GM23338 (cell line): ENCODE measurements around the gene PAM. TPM values are rescaled to one million over a fixed set of nuclear protein-coding genes. Genes with fewer than 3 reads are reported as not detected.

ENCODE experiments used
- ATAC-seq: fragments of 200-7000 bp; cut with Tn5 transposase; 3 replicates; pipeline ENCODE4 v1.9.1; 2020
- DNase-seq: peaks from one replicate; pipeline ENCODE4 v3.0.0-alpha.2; 2015; ENCODE audit warnings: low spot score
- H2AFZ ChIP-seq: fragments of 200-600 bp; sonication (generic); 2 replicates; pipeline ENCODE4 v1.8.0; 2016; ENCODE audit warnings: antibody characterized with exemption, mild to moderate bottlenecking, moderate library complexity
- H3F3A ChIP-seq: fragments of 200-600 bp; sonication (generic); replicated peaks from 2 replicates; pipeline ENCODE4 v1.8.0; 2017; ENCODE audit warnings: antibody characterized with exemption, mixed run types, low read depth
- H3K27ac ChIP-seq: fragments of 200-600 bp; sonication (generic); 2 replicates; pipeline ENCODE4 v1.6.1; 2016; ENCODE audit warnings: low read depth
- H3K27me3 ChIP-seq: fragments of 200-600 bp; sonication (generic); 2 replicates; pipeline ENCODE4 v1.8.0; 2016; ENCODE audit warnings: mild to moderate bottlenecking, mixed run types, moderate library complexity; ENCODE audit not compliant: insufficient read depth
- H3K36me3 ChIP-seq: fragments of 200-600 bp; sonication (generic); 2 replicates; pipeline ENCODE4 v1.8.0; 2016; ENCODE audit warnings: mild to moderate bottlenecking; ENCODE audit not compliant: insufficient read depth
- H3K4me1 ChIP-seq: fragments of 200-600 bp; sonication (generic); 2 replicates; pipeline ENCODE4 v1.8.0; 2016; ENCODE audit warnings: mild to moderate bottlenecking, moderate library complexity; ENCODE audit not compliant: insufficient read depth
- H3K4me2 ChIP-seq: fragments of 200-600 bp; sonication (generic); 2 replicates; pipeline ENCODE4 v1.7.1; 2017; ENCODE audit warnings: mixed run types
- H3K4me3 ChIP-seq: fragments of 200-600 bp; sonication (generic); 2 replicates; pipeline ENCODE4 v1.6.1; 2016; ENCODE audit warnings: mixed run types
- H3K79me2 ChIP-seq: fragments of 200-600 bp; sonication (generic); replicated peaks from 2 replicates; pipeline ENCODE4 v1.8.0; 2017; ENCODE audit warnings: mild to moderate bottlenecking; ENCODE audit not compliant: insufficient read depth
- H3K9me2 ChIP-seq: fragments of 200-600 bp; sonication (generic); 2 replicates; pipeline ENCODE4 v1.8.0; 2017; ENCODE audit not compliant: insufficient read depth
- H4K20me1 ChIP-seq: fragments of 200-600 bp; sonication (generic); replicated peaks from 2 replicates; pipeline ENCODE4 v1.8.0; 2017; ENCODE audit warnings: mild to moderate bottlenecking; ENCODE audit not compliant: insufficient read depth
- H3K27ac Mint-ChIP-seq: 2 replicates; pipeline ENCODE4 v1.8.0; 2020; ENCODE audit warnings: inconsistent platforms, mild to moderate bottlenecking, moderate library complexity, mixed read lengths
- H3K27me3 Mint-ChIP-seq: 3 replicates; pipeline ENCODE4 v1.8.0; 2022; ENCODE audit warnings: low read depth, mild to moderate bottlenecking, moderate library complexity, mixed read lengths, inconsistent platforms; ENCODE audit not compliant: insufficient read depth, poor library complexity
- H3K36me3 Mint-ChIP-seq: 3 replicates; pipeline ENCODE4 v1.8.0; 2021; ENCODE audit warnings: low read depth, mild to moderate bottlenecking, inconsistent platforms, moderate library complexity, mixed read lengths
- H3K4me1 Mint-ChIP-seq: 3 replicates; pipeline ENCODE4 v1.8.0; 2020; ENCODE audit warnings: mild to moderate bottlenecking, inconsistent platforms, mixed read lengths
- H3K4me3 Mint-ChIP-seq: 3 replicates; pipeline ENCODE4 v1.8.0; 2021; ENCODE audit warnings: moderate library complexity, mild to moderate bottlenecking, inconsistent platforms, mixed read lengths
- H3K9me3 Mint-ChIP-seq: 3 replicates; pipeline ENCODE4 v1.8.0; 2020; ENCODE audit warnings: moderate library complexity, mild to moderate bottlenecking, inconsistent platforms, mixed read lengths
- CREB1 ChIP-seq: fragments of 250-450 bp; sonication (Bioruptor Pico); IDR thresholded peaks from 2 replicates; pipeline ENCODE4 v1.5.0; 2020; ENCODE audit warnings: low read depth, mild to moderate bottlenecking, moderate library complexity
- CTCF ChIP-seq, 2 experiments: fragments of 200-600 bp in 1 of 2; sonication (generic) in 1 of 2; conservative IDR thresholded peaks; 2 replicates each; pipeline versions ENCODE4 v1.5.1 to v1.6.1; 2016 to 2017; ENCODE audit warnings: antibody characterized with exemption in 2 of 2, low read depth in 2 of 2, mild to moderate bottlenecking in 2 of 2, moderate library complexity in 1 of 2
- ETS1 ChIP-seq: IDR thresholded peaks from 2 replicates; pipeline ENCODE4 v1.6.1; 2016; ENCODE audit warnings: antibody characterized with exemption
- EZH2 ChIP-seq: fragments of 200-600 bp; sonication (generic); IDR thresholded peaks from one replicate; pipeline ENCODE4 v1.8.0; 2017; ENCODE audit warnings: antibody characterized with exemption, mild to moderate bottlenecking, low read depth; ENCODE audit not compliant: unreplicated experiment
- EZH2phosphoT487 ChIP-seq: fragments of 200-600 bp; sonication (generic); IDR thresholded peaks from one replicate; pipeline ENCODE4 v1.8.1; 2018; ENCODE audit warnings: antibody characterized with exemption; ENCODE audit not compliant: unreplicated experiment
- JUNB ChIP-seq: IDR thresholded peaks from one replicate; pipeline ENCODE4 v1.6.1; 2016; ENCODE audit warnings: antibody characterized with exemption; ENCODE audit not compliant: unreplicated experiment
- NANOG ChIP-seq: IDR thresholded peaks from 2 replicates; pipeline ENCODE4 v1.6.1; 2016; ENCODE audit warnings: antibody characterized with exemption, borderline replicate concordance
- POLR2AphosphoS5 ChIP-seq: IDR thresholded peaks from 2 replicates; pipeline ENCODE4 v1.6.1; 2016; ENCODE audit warnings: antibody characterized with exemption, low read depth
- REST ChIP-seq: IDR thresholded peaks from one replicate; pipeline ENCODE4 v1.6.1; 2018; ENCODE audit warnings: antibody characterized with exemption; ENCODE audit not compliant: unreplicated experiment
- STAT1 ChIP-seq: IDR thresholded peaks from one replicate; pipeline ENCODE4 v1.6.1; 2016; ENCODE audit warnings: antibody characterized with exemption; ENCODE audit not compliant: unreplicated experiment
- ZNF114 ChIP-seq: fragments of 250-450 bp; sonication (Bioruptor Pico); IDR thresholded peaks from 2 replicates; pipeline ENCODE4 v1.5.0; 2020; ENCODE audit warnings: mild to moderate bottlenecking, moderate library complexity
- ZNF331 ChIP-seq: fragments of 250-450 bp; sonication (Bioruptor Pico); IDR thresholded peaks from 2 replicates; pipeline ENCODE4 v1.5.0; 2020; ENCODE audit warnings: low read depth, mild to moderate bottlenecking, moderate library complexity
- ZNF462 ChIP-seq: fragments of 250-450 bp; sonication (Bioruptor Pico); IDR thresholded peaks from 2 replicates; pipeline ENCODE4 v1.5.0; 2020; ENCODE audit warnings: mild to moderate bottlenecking, moderate library complexity
- polyA plus RNA-seq: library from polyadenylated mRNA; unstranded; fragments of >200 nt; fragmentation: Nextera tagmentation; extraction: Ambion mirVana; gene quantifications from 2 replicates; pipeline ENCODE4 v1.2.1, GENCODE V29; 2016
- total RNA-seq: library from RNA; depleted of rRNA; stranded (reverse); fragments of >200 nt; shearing (Covaris generic); gene quantifications from 2 replicates; pipeline ENCODE4 v1.2.3, GENCODE V29; 2014

PAM gene
- total and polyA plus RNA-seq, 2 experiments from 2014 or later, result 33.9 to 79.4 TPM

GRCh38 chr5:102841021-102841420 is 85.9 kb downstream of the PAM start:
- no peaks in the 10 kb centered on the region for H3K9me2 ChIP-seq
- Mint-ChIP-seq H3K9me3 (peaks cover 2% of the 10 kb centered on the region; the same call in 1 of the 3 replicates), H3K27me3 (no peaks in the 10 kb centered on the region), H3K4me1 (no peaks in the 10 kb centered on the region), H3K36me3 (no peaks in the 10 kb centered on the region; the same call in 2 of the 3 replicates), H3K4me3 (no peak overlapping the region), H3K27ac (no peak overlapping the region)
- no peaks in the 10 kb centered on the region for H3K36me3 ChIP-seq
- H2AFZ ChIP-seq, result no peak overlapping the region
- no peak overlapping the region for H3K4me2 ChIP-seq
- no peaks in the 10 kb centered on the region for H3F3A ChIP-seq
- no peak overlapping the region for H3K27ac ChIP-seq
- no peak for DNase-seq
- H4K20me1 ChIP-seq, result no peaks in the 10 kb centered on the region
- TF ChIP-seq JUNB (no peak), NANOG (no peak), REST (no peak), ETS1 (no peak), CTCF (conservative IDR thresholded peaks at IDR 0.05; ENCODE audit: low read depth in 2 of 2) (no peak), CREB1 (no peak), EZH2 (no peak), ZNF462 (CRISPR knock-in tag) (no peak), POLR2AphosphoS5 (no peak), EZH2phosphoT487 (no peak), STAT1 (no peak), ZNF114 (no peak), ZNF331 (CRISPR knock-in tag) (no peak)
- no peaks in the 10 kb centered on the region for H3K27me3 ChIP-seq
- no peak overlapping the region for H3K4me3 ChIP-seq
- H3K4me1 ChIP-seq, result no peaks in the 10 kb centered on the region
- H3K79me2 ChIP-seq, result no peaks in the 10 kb centered on the region
- no peak for ATAC-seq
